NB4 (cell line): ENCODE measurements around the gene TM4SF1.

ENCODE experiments used
- CTCF ChIP-seq: IDR thresholded peaks from one replicate; pipeline ENCODE4 v1.5.1; 2012; ENCODE audit warnings: low read depth, low read length
- MAX ChIP-seq: IDR thresholded peaks from 2 replicates; pipeline ENCODE4 v1.6.1; 2011; ENCODE audit warnings: low read depth, low read length
- MYC ChIP-seq: IDR thresholded peaks from 2 replicates; pipeline ENCODE4 v1.6.1; 2011; ENCODE audit warnings: low read depth, low read length
- POLR2A ChIP-seq: IDR thresholded peaks from 2 replicates; pipeline ENCODE4 v1.6.1; 2011; ENCODE audit warnings: mild to moderate bottlenecking; ENCODE audit not compliant: insufficient read length; ENCODE audit errors: extremely low read depth

- TF ChIP-seq CTCF: no peak
- TF ChIP-seq MYC: no peak
- TF ChIP-seq MAX: no peak
- TF ChIP-seq POLR2A: no peak
Observed at GRCh38 chr3:149376718-149377407, 586 bp downstream of the TM4SF1 start.
